ENCODE results near the gene NINL.

Gene NINL

GRCh38 chr20:25497586-25498279 lies 87.6 kb downstream of the NINL start:
- no peak for FAIRE-seq

GRCh38 chr20:25496968-25497401 lies 88.3 kb downstream of the NINL start:
- FAIRE-seq: no peak

GRCh38 chr20:25496165-25496967 lies 89.0 kb downstream of the NINL start:
- no peak for FAIRE-seq

- no peak for FAIRE-seq
Observed at GRCh38 chr20:25495189-25495824, 90.0 kb downstream of the NINL start.

- no peak for FAIRE-seq
Observed at GRCh38 chr20:25494506-25495188, 90.7 kb downstream of the NINL start.

- no peak for FAIRE-seq
Observed at GRCh38 chr20:25493748-25494505, 91.4 kb downstream of the NINL start.

- no peak for FAIRE-seq
Observed at GRCh38 chr20:25493137-25493536, 92.2 kb downstream of the NINL start.

- FAIRE-seq: no peak
Observed at GRCh38 chr20:25491446-25492038, 93.8 kb downstream of the NINL start.

- FAIRE-seq: no peak
Observed at GRCh38 chr20:25490656-25491445, 94.5 kb downstream of the NINL start.

- no peak for FAIRE-seq
Observed at GRCh38 chr20:25489221-25489871, 96.0 kb downstream of the NINL start.

- no peak for FAIRE-seq
Observed at GRCh38 chr20:25487975-25488374, 97.4 kb downstream of the NINL start.

- FAIRE-seq: no peak
Observed at GRCh38 chr20:25487306-25487705, 98.0 kb downstream of the NINL start.

- no peak for FAIRE-seq
Observed at GRCh38 chr20:25486377-25486776, 99.0 kb downstream of the NINL start.

GRCh38 chr20:25485872-25486271 lies 99.5 kb downstream of the NINL start:
- FAIRE-seq: no peak

GRCh38 chr20:25484911-25485511 lies 100.3 kb downstream of the NINL start:
- no peak for FAIRE-seq

- FAIRE-seq: no peak
Observed at GRCh38 chr20:25484224-25484846, 101.0 kb downstream of the NINL start.

GRCh38 chr20:25483431-25484132 lies 101.7 kb downstream of the NINL start:
- FAIRE-seq: no peak

GRCh38 chr20:25481918-25482253 lies 103.4 kb downstream of the NINL start:
- no peak for FAIRE-seq

GRCh38 chr20:25481235-25481917 lies 104.0 kb downstream of the NINL start:
- no peak for FAIRE-seq

Measured in islet of Langerhans (tissue), 1 donor.